HG03565 (cell line): ENCODE results near the gene ASCL4.

Experiments
- ATAC-seq: cut with Tn5 transposase; IDR thresholded peaks from one replicate; pipeline ENCODE4 v1.9.1; 2021; ENCODE audit warnings: mild to moderate bottlenecking, moderate library complexity; ENCODE audit not compliant: unreplicated experiment

Gene ASCL4

GRCh38 chr12:107778383-107779025 lies 4.0 kb downstream of the ASCL4 start:
- ATAC-seq: no peak

- ATAC-seq: peak; percentile 43
These were observed 4.8 kb downstream of the ASCL4 start for GRCh38 chr12:107779077-107779831.

- ATAC-seq: no peak
These were observed 5.8 kb downstream of the ASCL4 start for GRCh38 chr12:107780298-107780697.

GRCh38 chr12:107782067-107782466 lies 7.6 kb downstream of the ASCL4 start:
- ATAC-seq: no peak

- peak; percentile 61 for ATAC-seq
These were observed 9.2 kb downstream of the ASCL4 start for GRCh38 chr12:107783406-107784376.

GRCh38 chr12:107788281-107788680 lies 13.8 kb downstream of the ASCL4 start:
- no peak for ATAC-seq

- no peak for ATAC-seq
These were observed 14.4 kb downstream of the ASCL4 start for GRCh38 chr12:107788690-107789458.

- no peak for ATAC-seq
These were observed 17.1 kb downstream of the ASCL4 start for GRCh38 chr12:107791465-107792089.

- no peak for ATAC-seq
These were observed 19.9 kb downstream of the ASCL4 start for GRCh38 chr12:107794451-107794850.

- no peak for ATAC-seq
These were observed 24.1 kb downstream of the ASCL4 start for GRCh38 chr12:107798580-107798979.

- no peak for ATAC-seq
These were observed 26.6 kb downstream of the ASCL4 start for GRCh38 chr12:107801150-107801549.

GRCh38 chr12:107803092-107803491 lies 28.6 kb downstream of the ASCL4 start:
- no peak for ATAC-seq

- no peak for ATAC-seq
These were observed 31.1 kb downstream of the ASCL4 start for GRCh38 chr12:107805488-107806180.

GRCh38 chr12:107807471-107808150 lies 33.1 kb downstream of the ASCL4 start:
- no peak for ATAC-seq

- no peak for ATAC-seq
These were observed 42.7 kb downstream of the ASCL4 start for GRCh38 chr12:107817250-107817649.

- no peak for ATAC-seq
These were observed 44.5 kb downstream of the ASCL4 start for GRCh38 chr12:107818984-107819383.

GRCh38 chr12:107822356-107822755 lies 47.9 kb downstream of the ASCL4 start:
- no peak for ATAC-seq
